Breast epithelium (tissue), 3 donors: ENCODE data around the gene ITGA3.

Source experiments
- POLR2A ChIP-seq: fragments of 450-650 bp; IDR thresholded peaks from one replicate; pipeline ENCODE4 v1.6.1; 2016; ENCODE audit warnings: antibody characterized with exemption, mild to moderate bottlenecking, moderate library complexity
- POLR2AphosphoS5 ChIP-seq, 3 donors: sonication (generic); formaldehyde crosslinking; IDR thresholded peaks; one replicate each; pipeline ENCODE4 v1.6.1; 2017; ENCODE audit warnings: antibody characterized with exemption in 3 of 3
- TF ChIP-seq, protein P1 (sequence below), 3 donors: fragments of 450-650 bp; IDR thresholded peaks; one replicate each; pipeline ENCODE4 v1.5.1; 2016 to 2017; ENCODE audit warnings: antibody characterized with exemption in 3 of 3, mild to moderate bottlenecking in 3 of 3, moderate library complexity in 3 of 3

DNA sequence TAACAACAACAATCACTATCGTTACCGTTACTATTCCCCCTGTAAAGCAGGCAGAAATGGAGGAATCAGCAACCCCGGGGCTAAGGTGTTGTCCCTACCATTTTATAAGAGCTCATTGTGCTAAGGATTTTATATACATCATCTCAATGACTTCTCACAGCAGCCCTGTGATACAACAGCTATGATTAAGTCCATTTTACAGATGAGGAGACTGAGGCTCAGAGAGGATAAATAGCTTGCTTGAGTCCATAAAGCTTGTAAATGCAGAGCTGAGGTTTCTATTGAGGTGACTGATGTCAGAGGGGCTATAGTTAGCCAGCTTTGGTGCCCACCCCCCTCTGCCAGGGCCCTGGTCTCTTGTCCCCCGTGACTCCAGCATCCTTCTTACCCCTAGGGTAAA is 22.5 kb downstream of the ITGA3 start:
- TF ChIP-seq POLR2AphosphoS5 (IDR thresholded peaks at IDR 0.05) (no peak), POLR2A (no peak)
- TF ChIP-seq, protein P1, sequence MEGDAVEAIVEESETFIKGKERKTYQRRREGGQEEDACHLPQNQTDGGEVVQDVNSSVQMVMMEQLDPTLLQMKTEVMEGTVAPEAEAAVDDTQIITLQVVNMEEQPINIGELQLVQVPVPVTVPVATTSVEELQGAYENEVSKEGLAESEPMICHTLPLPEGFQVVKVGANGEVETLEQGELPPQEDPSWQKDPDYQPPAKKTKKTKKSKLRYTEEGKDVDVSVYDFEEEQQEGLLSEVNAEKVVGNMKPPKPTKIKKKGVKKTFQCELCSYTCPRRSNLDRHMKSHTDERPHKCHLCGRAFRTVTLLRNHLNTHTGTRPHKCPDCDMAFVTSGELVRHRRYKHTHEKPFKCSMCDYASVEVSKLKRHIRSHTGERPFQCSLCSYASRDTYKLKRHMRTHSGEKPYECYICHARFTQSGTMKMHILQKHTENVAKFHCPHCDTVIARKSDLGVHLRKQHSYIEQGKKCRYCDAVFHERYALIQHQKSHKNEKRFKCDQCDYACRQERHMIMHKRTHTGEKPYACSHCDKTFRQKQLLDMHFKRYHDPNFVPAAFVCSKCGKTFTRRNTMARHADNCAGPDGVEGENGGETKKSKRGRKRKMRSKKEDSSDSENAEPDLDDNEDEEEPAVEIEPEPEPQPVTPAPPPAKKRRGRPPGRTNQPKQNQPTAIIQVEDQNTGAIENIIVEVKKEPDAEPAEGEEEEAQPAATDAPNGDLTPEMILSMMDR (IDR thresholded peaks at IDR 0.05), result no peak
